GM18873 (cell line): ENCODE measurements around the gene TPX2.
"Not testable (repeated sequence)": the region's sequence is repeated elsewhere in the genome, so short reads cannot be mapped to it uniquely, and the experiment has no call there.

Experiments
- ATAC-seq: cut with Tn5 transposase; IDR thresholded peaks from one replicate; pipeline ENCODE4 v1.9.1; 2021; ENCODE audit warnings: mild to moderate bottlenecking, moderate library complexity, moderate number of reproducible peaks; ENCODE audit not compliant: unreplicated experiment, low FRiP score

The TPX2 gene

GRCh38 chr20:31719644-31720485, 19.2 kb upstream of the TPX2 start:
- ATAC-seq = no peak

- ATAC-seq = no peak
These were observed 18.3 kb upstream of the TPX2 start for GRCh38 chr20:31720486-31721407.

- no peak for ATAC-seq
These were observed 17.5 kb upstream of the TPX2 start for GRCh38 chr20:31721408-31722256.

DNA sequence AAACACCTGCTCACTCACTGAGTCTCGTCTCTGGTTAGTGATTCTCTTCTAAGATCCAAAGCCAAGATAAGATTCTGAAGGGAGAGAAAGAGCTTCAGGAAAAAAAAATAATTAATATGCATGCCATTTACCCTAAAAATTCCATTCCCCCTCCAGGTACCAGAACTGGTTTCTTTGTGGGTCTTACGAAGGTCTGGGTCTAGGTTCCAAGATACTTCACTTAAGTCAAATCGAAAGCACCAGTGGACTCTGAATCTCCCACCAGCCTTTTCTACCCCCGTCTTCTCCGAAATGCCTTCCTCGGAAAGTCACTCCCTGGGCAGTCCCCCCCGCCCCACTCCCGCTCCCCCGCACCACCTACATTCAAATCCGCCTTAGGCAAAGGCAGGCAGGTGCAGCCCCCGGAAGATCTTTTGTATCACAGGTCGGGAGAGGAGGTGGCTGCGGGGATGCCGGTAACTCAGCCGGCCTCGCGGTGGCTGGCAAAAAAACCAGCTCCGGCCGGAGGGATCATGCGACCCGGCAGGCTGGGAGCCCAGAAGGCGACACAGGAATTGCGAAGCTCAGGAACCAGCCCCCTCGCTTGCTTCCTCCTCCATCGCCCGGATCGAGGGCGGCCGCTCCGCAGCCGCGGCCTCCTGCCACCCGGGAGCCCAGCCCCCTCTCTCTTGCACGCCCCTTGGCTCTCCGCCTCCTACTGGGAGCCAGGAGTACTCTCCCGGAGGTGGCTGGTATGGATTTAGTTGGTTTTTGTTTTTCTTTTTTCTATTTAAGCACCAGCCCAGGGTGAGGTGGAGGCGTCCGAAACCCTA, 16.6 kb upstream of the TPX2 start, which contains the start of gene BCL2L1:
TSS of gene BCL2L1 (minus strand) at position 612 of the 812 bp plus-strand sequence. CDS start 650 bp downstream, outside the sequence.
- ATAC-seq = no peak

- no peak for ATAC-seq
These were observed 16.1 kb upstream of the TPX2 start for GRCh38 chr20:31723069-31723318.

GRCh38 chr20:31723319-31724078, 15.6 kb upstream of the TPX2 start:
- peak; percentile 73 for ATAC-seq

DNA sequence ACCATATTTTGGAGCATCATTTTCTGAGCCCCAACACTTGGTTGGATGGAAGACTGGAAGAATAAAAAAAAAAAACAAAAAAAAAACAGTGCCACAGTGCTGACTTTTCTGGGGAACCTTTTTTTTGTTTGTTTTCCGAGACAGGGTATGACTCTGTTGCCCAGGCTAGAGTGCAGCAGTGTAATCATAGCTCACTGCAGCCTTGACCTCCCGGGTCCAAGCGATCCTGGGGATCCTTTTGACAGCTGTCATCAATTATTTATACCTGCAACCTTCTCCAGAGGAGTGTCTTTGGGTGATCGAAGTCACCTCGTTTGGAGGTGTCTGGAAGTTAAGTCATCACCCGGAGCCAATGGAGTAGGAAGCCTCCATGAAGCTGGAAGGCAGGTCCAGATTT, 7.8 kb upstream of the TPX2 start:
- ATAC-seq = no peak

- ATAC-seq = no peak
These were observed 474 bp downstream of the TPX2 start for GRCh38 chr20:31739550-31739977.

- no peak for ATAC-seq
These were observed 1.1 kb downstream of the TPX2 start for GRCh38 chr20:31740208-31740607.

DNA sequence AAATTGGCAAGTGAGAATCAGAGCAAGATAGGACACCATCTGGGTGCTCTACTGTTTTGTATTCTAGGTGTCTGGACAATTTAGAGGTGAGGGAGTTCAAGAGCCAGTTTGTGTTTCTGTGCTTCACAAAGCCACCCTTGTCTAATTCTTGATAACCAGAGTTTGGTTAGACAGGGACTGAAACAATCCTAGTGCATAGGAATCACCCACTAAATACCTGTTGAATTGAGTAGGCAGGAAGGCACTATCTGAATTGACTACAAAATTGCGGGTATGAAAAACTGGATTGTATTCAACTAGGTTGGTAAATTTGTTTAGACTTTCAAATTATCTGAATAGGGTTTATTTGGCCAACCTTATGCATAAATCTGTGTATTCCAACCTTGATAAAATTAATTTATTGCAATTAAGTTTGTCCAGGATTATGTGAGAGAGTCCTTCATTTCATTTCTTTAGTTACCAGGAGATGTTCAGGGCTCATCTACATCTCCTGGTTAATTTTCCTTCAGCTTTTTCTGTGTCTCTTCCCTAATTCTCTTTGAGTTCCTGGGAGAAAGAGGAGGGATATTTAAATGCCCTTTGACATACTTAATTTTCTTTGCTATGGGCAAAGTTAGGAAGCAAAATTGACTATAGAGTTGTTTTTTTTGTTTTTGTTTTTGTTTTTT, 1.7 kb downstream of the TPX2 start:
- ATAC-seq = no peak

DNA sequence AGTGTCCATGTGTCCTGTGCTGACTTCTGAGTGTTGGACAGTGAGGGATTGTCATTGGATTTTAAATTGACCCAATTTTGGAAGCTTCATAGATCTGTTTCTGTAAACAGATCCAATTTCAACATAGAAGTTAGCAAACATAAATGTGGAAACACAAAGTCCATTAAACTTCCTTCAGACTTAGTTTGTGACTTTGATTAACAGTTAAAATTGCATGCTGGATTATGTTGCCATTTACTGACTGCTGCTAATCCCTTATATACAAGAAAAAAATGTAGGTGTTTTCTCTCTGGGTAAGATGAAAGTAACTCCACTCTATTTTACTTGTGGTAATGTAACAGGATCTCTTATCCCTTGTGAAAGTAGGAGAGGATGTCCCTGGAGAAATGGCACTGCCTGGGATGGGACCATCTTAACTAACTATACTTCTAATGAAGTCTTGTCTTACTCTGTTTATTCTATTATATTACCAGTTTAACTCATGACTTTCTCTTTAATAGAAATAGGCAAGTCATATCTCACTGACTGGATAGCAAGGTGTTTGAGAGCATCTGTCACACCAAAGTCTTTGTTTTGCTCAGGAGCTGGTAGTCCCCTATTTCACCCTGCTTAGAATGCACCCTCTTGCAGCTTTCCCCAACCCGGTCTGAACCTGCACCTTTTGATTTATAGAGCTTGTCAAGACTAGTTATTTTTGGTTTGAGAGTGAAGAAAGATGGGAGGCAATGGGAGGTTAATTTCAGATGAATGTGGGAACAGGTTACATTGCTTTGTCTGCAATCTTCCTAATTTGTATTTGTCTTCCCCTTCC, 7.2 kb downstream of the TPX2 start:
- no peak for ATAC-seq

- ATAC-seq = not testable (repeated sequence)
These were observed 7.9 kb downstream of the TPX2 start for GRCh38 chr20:31747028-31747427.

GRCh38 chr20:31747640-31748039, 8.6 kb downstream of the TPX2 start:
- no peak for ATAC-seq

DNA sequence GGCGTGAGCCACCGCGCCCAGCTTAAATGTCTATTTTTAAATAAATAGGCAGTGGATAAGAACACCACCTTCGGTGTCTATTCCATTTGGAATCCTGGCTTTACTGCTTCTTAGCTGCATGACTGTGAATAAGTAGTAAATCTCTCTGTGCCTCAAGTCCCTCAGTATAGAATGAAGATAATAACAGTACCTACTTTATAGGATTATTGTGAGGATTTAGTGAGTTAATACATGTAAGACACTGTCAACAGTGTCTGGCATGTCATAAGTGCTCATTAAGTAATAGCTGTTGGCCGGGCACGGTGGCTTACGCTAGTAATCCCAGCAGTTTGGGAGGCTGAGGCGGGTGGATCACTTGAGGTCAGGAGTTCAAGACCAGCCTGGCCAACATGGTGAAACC, 10.1 kb downstream of the TPX2 start:
- no peak for ATAC-seq

GRCh38 chr20:31751126-31751525, 12.0 kb downstream of the TPX2 start:
- ATAC-seq = no peak

DNA sequence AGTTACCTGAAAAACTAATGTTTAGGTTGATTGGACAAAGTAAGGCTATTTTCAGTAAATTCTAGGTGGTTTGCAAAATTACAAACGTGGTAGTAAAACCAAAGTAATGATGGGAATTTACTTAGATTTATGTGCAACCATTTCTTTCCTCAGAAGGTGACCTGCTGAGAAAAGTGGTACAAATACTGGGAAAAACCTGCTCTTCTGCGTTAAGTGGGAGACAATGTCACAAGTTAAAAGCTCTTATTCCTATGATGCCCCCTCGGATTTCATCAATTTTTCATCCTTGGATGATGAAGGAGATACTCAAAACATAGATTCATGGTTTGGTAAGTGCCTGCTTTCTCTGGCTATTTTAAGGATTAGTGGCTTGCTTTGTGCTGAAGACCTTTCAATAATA, 18.2 kb downstream of the TPX2 start:
- no peak for ATAC-seq

DNA sequence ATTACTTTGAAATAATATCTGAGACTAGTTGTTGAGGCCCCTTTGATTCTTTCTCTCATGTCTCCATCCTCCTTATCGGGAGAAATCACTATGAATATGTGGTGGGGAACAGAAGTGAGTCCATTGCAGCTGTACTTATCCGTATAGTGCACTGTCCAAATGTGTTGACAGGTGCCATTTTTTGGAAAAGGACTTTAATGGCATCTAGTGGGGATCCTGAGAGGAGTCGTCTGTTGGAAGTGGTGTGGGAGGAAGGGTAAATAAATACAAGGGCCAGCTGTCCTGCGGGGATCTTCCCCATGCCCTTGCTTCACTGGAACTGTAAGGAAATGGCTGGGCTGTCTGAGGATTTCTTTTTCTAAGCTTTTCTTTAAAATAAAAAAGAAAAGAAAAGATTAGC, 19.4 kb downstream of the TPX2 start:
- no peak for ATAC-seq

DNA sequence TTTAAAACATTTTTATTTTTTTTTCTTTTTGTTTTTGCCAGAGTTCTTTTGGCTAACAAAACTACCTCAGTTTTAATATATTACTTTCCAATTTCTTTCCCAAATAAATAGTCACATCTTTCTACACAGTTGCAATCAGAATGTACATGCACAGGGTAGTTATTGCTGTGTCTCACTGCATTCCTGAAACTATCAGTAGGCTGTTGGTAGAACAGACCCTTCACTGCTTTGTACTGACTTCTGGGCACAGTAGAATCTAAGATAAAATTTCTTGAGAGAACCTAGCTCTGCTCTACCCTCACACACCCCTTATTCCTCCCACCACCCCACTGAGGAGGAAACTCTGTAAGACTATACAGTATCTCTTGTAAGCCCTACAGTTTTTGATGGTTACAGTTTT, 19.9 kb downstream of the TPX2 start:
- ATAC-seq = no peak
